HepG2 (cell line): ENCODE results near the gene RAMP1. TPM values are rescaled to one million over a fixed set of nuclear protein-coding genes. Genes with fewer than 3 reads are reported as not detected.

ENCODE experiments used
- ATAC-seq: fragments of 200-7000 bp; cut with Tn5 transposase; 3 replicates; pipeline ENCODE4 v1.9.1; 2020; ENCODE audit warnings: mild to moderate bottlenecking, moderate library complexity
- BruUV-seq: library from RNA; stranded (reverse); fragments of 400-500 nt; replicated peaks from 2 replicates; lab custom pipeline; 2021; lab: Mats Ljungman, UMichigan
- CTCF ChIA-PET: fragments of 300-600 bp; formaldehyde crosslinking; extraction: SDS; loops from one replicate; lab custom pipeline; 2021; ENCODE audit warnings: low total read pairs, inconsistent platforms, low intra/inter-chr PET ratio; lab: Yijun Ruan, JAX
- POLR2A ChIA-PET: fragments of 350-600 bp; sonication (Branson Sonifier 250); formaldehyde crosslinking; loops from one replicate; lab custom pipeline; 2020; ENCODE audit warnings: antibody characterized with exemption, inconsistent platforms; lab: Yijun Ruan, JAX
- DNase-seq: peaks from one replicate; pipeline ENCODE4 v3.0.0-alpha.2; 2015; ENCODE audit warnings: low spot score
- FAIRE-seq: peaks from 3 replicates; lab custom pipeline; 2011; peaks lifted over from hg19 to GRCh38; lab: Jason Lieb, UNC
- H2AFZ ChIP-seq: one replicate; pipeline ENCODE4 v1.6.1; 2011; ENCODE audit warnings: low read length, inconsistent platforms
- H3K27ac ChIP-seq: fragments of 300-600 bp; 3 replicates; pipeline ENCODE4 v1.8.0; 2011; ENCODE audit warnings: mixed run types, mild to moderate bottlenecking, mixed read lengths, low read length, inconsistent platforms; ENCODE audit not compliant: insufficient read depth; ENCODE audit errors: extremely low read length
- H3K27me3 ChIP-seq, 2 experiments: fragments of 200-600 bp in 1 of 2; 2 replicates in 1 of 2; 3 replicates in 1 of 2; pipeline versions ENCODE4 v1.6.0 to v1.8.0; 2011; ENCODE audit warnings: low read length in 2 of 2, mild to moderate bottlenecking in 2 of 2, moderate library complexity in 2 of 2, inconsistent platforms in 1 of 2; ENCODE audit not compliant: insufficient read depth in 2 of 2, control insufficient read depth in 1 of 2
- H3K36me3 ChIP-seq, 2 experiments: fragments of 200-600 bp in 1 of 2; replicated peaks in 1 of 2; 2 replicates in 1 of 2; 3 replicates in 1 of 2; pipeline versions ENCODE4 v1.5.1 to v1.8.0; 2011; ENCODE audit warnings: low read length in 2 of 2, inconsistent platforms in 1 of 2; ENCODE audit not compliant: insufficient read depth in 2 of 2, control insufficient read depth in 1 of 2
- H3K4me1 ChIP-seq: 2 replicates; pipeline ENCODE4 v1.5.1; 2012; ENCODE audit warnings: low read length, inconsistent platforms; ENCODE audit not compliant: insufficient read depth
- H3K4me2 ChIP-seq: 2 replicates; pipeline ENCODE4 v1.6.0; 2011; ENCODE audit warnings: low read depth, low read length, inconsistent platforms
- H3K4me3 ChIP-seq, 3 experiments: fragments of 200-600 bp in 1 of 3; sonication (generic), shearing (Covaris generic) in 1 of 3; replicated peaks in 1 of 3; 2 replicates each; pipeline ENCODE4 v1.5.1; 2011 to 2016; ENCODE audit warnings: low read length in 3 of 3, inconsistent platforms in 2 of 3, low read depth in 2 of 3, mild to moderate bottlenecking in 2 of 3, control low read depth in 1 of 3, mixed read lengths in 1 of 3; ENCODE audit not compliant: insufficient read depth in 1 of 3
- H3K79me2 ChIP-seq: one replicate; pipeline ENCODE4 v1.6.1; 2011; ENCODE audit warnings: low read length, inconsistent platforms; ENCODE audit not compliant: insufficient read depth
- H3K9ac ChIP-seq: 2 replicates; pipeline ENCODE4 v1.6.0; 2011; ENCODE audit warnings: mild to moderate bottlenecking, low read depth, low read length, inconsistent platforms; ENCODE audit not compliant: insufficient read depth
- H3K9me3 ChIP-seq: 2 replicates; pipeline ENCODE4 v1.5.1; 2012; ENCODE audit warnings: mild to moderate bottlenecking, low read length
- H4K20me1 ChIP-seq: 2 replicates; pipeline ENCODE4 v1.6.0; 2011; ENCODE audit warnings: inconsistent platforms, mild to moderate bottlenecking, low read length, moderate library complexity; ENCODE audit not compliant: insufficient read depth
- ARHGAP35 ChIP-seq: sonication (generic); formaldehyde crosslinking; IDR thresholded peaks from 2 replicates; pipeline ENCODE4 v1.9.0; 2022; ENCODE audit warnings: mild to moderate bottlenecking, inconsistent platforms, moderate library complexity, missing genetic modification reagents, borderline replicate concordance
- CCAR2 ChIP-seq: fragments of 200-400 bp; formaldehyde crosslinking; optimal IDR thresholded peaks from 2 replicates; pipeline ENCODE3; 2018; ENCODE audit warnings: low read depth, mild to moderate bottlenecking, low read length, moderate library complexity
- CEBPG ChIP-seq: IDR thresholded peaks from 2 replicates; pipeline ENCODE4 v1.6.1; 2016
- FLYWCH1 ChIP-seq: sonication (generic); formaldehyde crosslinking; IDR thresholded peaks from 2 replicates; pipeline ENCODE4 v1.8.1; 2023; ENCODE audit warnings: mild to moderate bottlenecking, missing genetic modification reagents
- JDP2 ChIP-seq: sonication (generic); formaldehyde crosslinking; IDR thresholded peaks from 2 replicates; pipeline ENCODE4 v1.8.1; 2022; ENCODE audit warnings: missing genetic modification reagents, borderline replicate concordance
- NFKB2 ChIP-seq: sonication (generic); formaldehyde crosslinking; IDR thresholded peaks from 2 replicates; pipeline ENCODE4 v1.4.0; 2020; ENCODE audit warnings: missing genetic modification reagents, borderline replicate concordance
- ZNF350 ChIP-seq: sonication (generic); formaldehyde crosslinking; IDR thresholded peaks from 2 replicates; pipeline ENCODE4 v1.4.0; 2020; ENCODE audit warnings: mild to moderate bottlenecking, low read depth, missing genetic modification reagents, borderline replicate concordance
- ZNF431 ChIP-seq: sonication (generic); formaldehyde crosslinking; IDR thresholded peaks from 2 replicates; pipeline ENCODE4 v1.9.0; 2022; ENCODE audit warnings: missing genetic modification reagents, low read depth, mild to moderate bottlenecking, borderline replicate concordance
- ZNF552 ChIP-seq: sonication (generic); formaldehyde crosslinking; IDR thresholded peaks from 2 replicates; pipeline ENCODE4 v1.9.0; 2022; ENCODE audit warnings: missing genetic modification reagents, mild to moderate bottlenecking, borderline replicate concordance
- ZNF557 ChIP-seq: sonication (generic); formaldehyde crosslinking; IDR thresholded peaks from 2 replicates; pipeline ENCODE4 v1.4.0; 2020; ENCODE audit warnings: missing genetic modification reagents
- ZNF720 ChIP-seq: sonication (generic); formaldehyde crosslinking; IDR thresholded peaks from 2 replicates; pipeline ENCODE4 v1.4.0; 2020; ENCODE audit warnings: missing genetic modification reagents
- WGBS: methylation state at CpG from one replicate; pipeline ENCODE4 v1.1.6; 2017; ENCODE audit warnings: low lambda C conversion rate; 5-methylcytosine and 5-hydroxymethylcytosine counted together
- in situ Hi-C: cut with HindIII; loops from 2 replicates; pipeline ENCODE4 v1.10.0; 2017; ENCODE audit warnings: low pct_unique_long_range_greater_than_20kb; ENCODE audit not compliant: extremely low pct_ligation_motif_present
- intact Hi-C: fragments of 100-400 bp; cut with micrococcal nuclease; formaldehyde crosslinking; loops from one replicate; pipeline ENCODE4 v1.10.0; 2022; ENCODE audit not compliant: unreplicated experiment
- polyA plus RNA-seq, 8 experiments: library from polyadenylated mRNA; depleted of rRNA in 3 of 8; stranded (reverse) in 7 of 8; unstranded in 1 of 8; fragments of >200 nt; fragmentation: Illumina TruSeq in 4 of 8; extraction: Trizol in 4 of 8; gene quantifications; 2 replicates each; pipeline versions ENCODE4 v1.2.1 to v1.2.3, GENCODE V29; 2011 to 2016; ENCODE audit warnings: low read depth in 4 of 8, missing spikeins in 1 of 8, mixed read lengths in 1 of 8; ENCODE audit not compliant: insufficient read depth in 1 of 8
- total RNA-seq, 5 experiments: library from RNA; depleted of rRNA; stranded (reverse); fragments of >200 nt; fragmentation: Illumina TruSeq; extraction: Trizol; gene quantifications; 2 replicates each; pipeline ENCODE4 v1.2.3, GENCODE V29; 2016; ENCODE audit warnings: low read depth in 1 of 5
- TF ChIP-seq, protein P1 (sequence below): sonication (generic); formaldehyde crosslinking; IDR thresholded peaks from 2 replicates; pipeline ENCODE4 v1.5.0; 2020; ENCODE audit warnings: missing genetic modification reagents
- TF ChIP-seq, protein P2 (sequence below): sonication (generic); formaldehyde crosslinking; conservative IDR thresholded peaks from 2 replicates; pipeline ENCODE4 v1.8.0; 2022; ENCODE audit warnings: missing genetic modification reagents
- TF ChIP-seq, protein P3 (sequence below): IDR thresholded peaks from 2 replicates; pipeline ENCODE4 v1.6.1; 2016; ENCODE audit warnings: low read depth, borderline replicate concordance

The RAMP1 gene
- total and polyA plus RNA-seq, 2 of the 13 experiments (the other 11 are each of a cell fraction or from before 2014, with no cell fraction given), result 0.29 to 0.61 TPM

DNA sequence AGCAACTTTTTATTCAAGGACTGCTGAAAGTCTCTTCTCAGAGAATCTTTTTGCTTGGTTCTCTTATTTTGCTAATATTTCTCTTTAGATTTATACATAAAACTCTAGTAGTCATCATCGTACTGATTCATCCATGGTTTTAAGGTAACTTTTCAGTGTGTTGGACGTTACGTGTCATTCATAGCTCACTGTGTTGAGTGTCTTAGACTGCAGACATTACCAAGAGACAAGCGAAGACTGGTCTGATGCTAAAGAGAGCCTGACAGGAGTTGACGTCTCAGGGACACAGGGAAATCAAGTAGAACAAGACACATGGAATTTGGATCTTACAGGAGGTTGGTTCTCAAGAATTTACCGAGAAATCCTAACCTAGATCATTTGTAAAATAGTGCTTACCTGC is 35.3 kb upstream of the RAMP1 start (continued):
- TF ChIP-seq, protein P1, sequence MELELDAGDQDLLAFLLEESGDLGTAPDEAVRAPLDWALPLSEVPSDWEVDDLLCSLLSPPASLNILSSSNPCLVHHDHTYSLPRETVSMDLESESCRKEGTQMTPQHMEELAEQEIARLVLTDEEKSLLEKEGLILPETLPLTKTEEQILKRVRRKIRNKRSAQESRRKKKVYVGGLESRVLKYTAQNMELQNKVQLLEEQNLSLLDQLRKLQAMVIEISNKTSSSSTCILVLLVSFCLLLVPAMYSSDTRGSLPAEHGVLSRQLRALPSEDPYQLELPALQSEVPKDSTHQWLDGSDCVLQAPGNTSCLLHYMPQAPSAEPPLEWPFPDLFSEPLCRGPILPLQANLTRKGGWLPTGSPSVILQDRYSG, result no peak
- TF ChIP-seq ZNF431 (CRISPR knock-in tag) (no peak), CCAR2 (no peak)
- TF ChIP-seq, protein P2, sequence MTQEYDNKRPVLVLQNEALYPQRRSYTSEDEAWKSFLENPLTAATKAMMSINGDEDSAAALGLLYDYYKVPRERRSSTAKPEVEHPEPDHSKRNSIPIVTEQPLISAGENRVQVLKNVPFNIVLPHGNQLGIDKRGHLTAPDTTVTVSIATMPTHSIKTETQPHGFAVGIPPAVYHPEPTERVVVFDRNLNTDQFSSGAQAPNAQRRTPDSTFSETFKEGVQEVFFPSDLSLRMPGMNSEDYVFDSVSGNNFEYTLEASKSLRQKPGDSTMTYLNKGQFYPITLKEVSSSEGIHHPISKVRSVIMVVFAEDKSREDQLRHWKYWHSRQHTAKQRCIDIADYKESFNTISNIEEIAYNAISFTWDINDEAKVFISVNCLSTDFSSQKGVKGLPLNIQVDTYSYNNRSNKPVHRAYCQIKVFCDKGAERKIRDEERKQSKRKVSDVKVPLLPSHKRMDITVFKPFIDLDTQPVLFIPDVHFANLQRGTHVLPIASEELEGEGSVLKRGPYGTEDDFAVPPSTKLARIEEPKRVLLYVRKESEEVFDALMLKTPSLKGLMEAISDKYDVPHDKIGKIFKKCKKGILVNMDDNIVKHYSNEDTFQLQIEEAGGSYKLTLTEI (CRISPR knock-in tag), result no peak

DNA sequence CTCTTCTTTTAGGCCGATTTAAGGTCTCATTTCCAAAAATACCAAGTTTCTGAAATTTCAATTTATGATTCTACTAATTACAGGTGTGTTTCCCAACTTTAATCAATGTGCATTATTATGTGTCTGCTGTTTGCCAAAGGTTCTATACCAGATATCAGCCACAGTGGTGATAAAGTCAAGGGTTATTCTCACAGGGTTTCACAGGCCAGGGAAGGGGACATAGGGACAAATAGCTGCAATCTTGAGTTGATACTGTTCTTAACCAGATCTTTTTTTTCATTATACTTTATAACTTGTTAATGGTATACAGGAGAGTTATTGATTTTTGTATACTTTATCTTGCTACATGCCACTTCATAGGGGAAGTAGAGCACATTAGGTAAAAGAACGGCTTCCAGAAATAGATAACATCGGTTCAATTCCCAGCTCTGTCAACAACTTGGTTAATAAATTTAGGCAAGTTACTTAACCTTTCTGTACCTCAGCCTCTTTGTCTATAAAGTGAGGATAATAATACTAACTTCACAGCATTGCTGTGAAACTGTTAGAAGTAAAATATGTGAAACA is 31.9 kb upstream of the RAMP1 start:
- Histone ChIP-seq H3K36me3 (no peaks in the 10 kb centered on the region), H2AFZ (no peak overlapping the region), H3K79me2 (no peaks in the 10 kb centered on the region), H4K20me1 (no peaks in the 10 kb centered on the region), H3K4me1 (peaks cover 18% of the 10 kb centered on the region), H3K4me3 (no peak overlapping the region), H3K9ac (no peak overlapping the region), H3K27ac (no peak overlapping the region), H3K4me2 (no peak overlapping the region), H3K9me3 (no peaks in the 10 kb centered on the region), H3K27me3 (no peaks in the 10 kb centered on the region; a peak in 2 of 5 replicates)
- BruUV-seq, result no TSS peak
- no peak for ATAC-seq
- in situ Hi-C loops, result no loop called here
- TF ChIP-seq ARHGAP35 (CRISPR knock-in tag) (no peak), ZNF557 (CRISPR knock-in tag) (no peak), ZNF720 (no peak), ZNF350 (no peak), JDP2 (CRISPR knock-in tag) (no peak), CEBPG (CRISPR knock-in tag) (no peak), NFKB2 (no peak), ZNF552 (CRISPR knock-in tag) (no peak), FLYWCH1 (no peak)
- TF ChIP-seq, protein P3, sequence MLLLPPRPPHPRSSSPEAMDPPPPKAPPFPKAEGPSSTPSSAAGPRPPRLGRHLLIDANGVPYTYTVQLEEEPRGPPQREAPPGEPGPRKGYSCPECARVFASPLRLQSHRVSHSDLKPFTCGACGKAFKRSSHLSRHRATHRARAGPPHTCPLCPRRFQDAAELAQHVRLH (CRISPR knock-in tag), result no peak
- intact Hi-C loops, result no loop called here
- ChIA-PET POLR2A (no interaction called here), CTCF (no interaction called here)
- no peak for FAIRE-seq
- under 1% methylated on average over 3 of the region's 3 CpGs for whole genome bisulfite sequencing
- DNase-seq, result no peak
